Tibial artery (tissue), 4 donors: Measurements from ENCODE around the gene SRSF4.

Experiments used
- DNase-seq, 2 donors: peaks; one replicate each; pipeline ENCODE4 v3.0.0-alpha.2; 2019
- H3K27ac ChIP-seq, 2 donors: fragments of 200-600 bp; sonication (generic) in 1 of 2; 1 replicate in 1 of 2; 2 replicates in 1 of 2; pipeline ENCODE4 v1.5.1; 2018 to 2019; ENCODE audit warnings: mild to moderate bottlenecking in 1 of 2
- H3K27me3 ChIP-seq, 2 donors: fragments of 200-600 bp; sonication (generic) in 1 of 2; one replicate each; pipeline versions ENCODE4 v1.5.1 to v1.6.0; 2016 to 2019
- H3K36me3 ChIP-seq, 3 donors: fragments of 200-600 bp; sonication (generic) in 2 of 3; one replicate each; pipeline ENCODE4 v1.5.1; 2016 to 2019; ENCODE audit warnings: mild to moderate bottlenecking in 2 of 3
- H3K4me1 ChIP-seq, 4 donors: fragments of 200-600 bp; sonication (generic) in 2 of 4; 1 replicate in 3 of 4; 2 replicates in 1 of 4; pipeline ENCODE4 v1.5.1; 2016 to 2019
- H3K4me3 ChIP-seq, 2 donors: fragments of 200-600 bp; sonication (generic) in 1 of 2; 1 replicate in 1 of 2; 2 replicates in 1 of 2; pipeline ENCODE4 v1.5.1; 2018 to 2019; ENCODE audit warnings: mild to moderate bottlenecking in 2 of 2
- H3K9me3 ChIP-seq, 3 donors: fragments of 200-600 bp; sonication (generic) in 1 of 3; one replicate each; pipeline ENCODE4 v1.5.1; 2016 to 2019
- intact Hi-C: fragments of 100-400 bp; cut with DNase I; formaldehyde crosslinking; loops from one replicate; pipeline ENCODE4 v1.15.0; 2023; ENCODE audit warnings: low total_unique reads
- TF ChIP-seq, protein P1 (sequence below), 2 experiments: fragments of 200-600 bp in 1 of 2; fragments of 450-650 bp in 1 of 2; IDR thresholded peaks; one replicate each; pipeline ENCODE4 v1.5.1; 2017 to 2019; ENCODE audit warnings: antibody characterized with exemption in 2 of 2, mild to moderate bottlenecking in 1 of 2, moderate library complexity in 1 of 2

SRSF4 gene

GRCh38 chr1:29190718-29191117 lies 9.0 kb upstream of the SRSF4 start:
- H3K36me3 ChIP-seq: peaks cover 15 to 35% (median 21%) of the 10 kb centered on the region in 3 donors
- intact Hi-C loops: no loop called here
- DNase-seq: no peak
- no peak overlapping the region for H3K27ac ChIP-seq
- H3K27me3 ChIP-seq: no peaks in the 10 kb centered on the region
- no peaks in the 10 kb centered on the region for H3K9me3 ChIP-seq
- no peak overlapping the region for H3K4me3 ChIP-seq
- H3K4me1 ChIP-seq: no peaks in the 10 kb centered on the region
- TF ChIP-seq, protein P1, sequence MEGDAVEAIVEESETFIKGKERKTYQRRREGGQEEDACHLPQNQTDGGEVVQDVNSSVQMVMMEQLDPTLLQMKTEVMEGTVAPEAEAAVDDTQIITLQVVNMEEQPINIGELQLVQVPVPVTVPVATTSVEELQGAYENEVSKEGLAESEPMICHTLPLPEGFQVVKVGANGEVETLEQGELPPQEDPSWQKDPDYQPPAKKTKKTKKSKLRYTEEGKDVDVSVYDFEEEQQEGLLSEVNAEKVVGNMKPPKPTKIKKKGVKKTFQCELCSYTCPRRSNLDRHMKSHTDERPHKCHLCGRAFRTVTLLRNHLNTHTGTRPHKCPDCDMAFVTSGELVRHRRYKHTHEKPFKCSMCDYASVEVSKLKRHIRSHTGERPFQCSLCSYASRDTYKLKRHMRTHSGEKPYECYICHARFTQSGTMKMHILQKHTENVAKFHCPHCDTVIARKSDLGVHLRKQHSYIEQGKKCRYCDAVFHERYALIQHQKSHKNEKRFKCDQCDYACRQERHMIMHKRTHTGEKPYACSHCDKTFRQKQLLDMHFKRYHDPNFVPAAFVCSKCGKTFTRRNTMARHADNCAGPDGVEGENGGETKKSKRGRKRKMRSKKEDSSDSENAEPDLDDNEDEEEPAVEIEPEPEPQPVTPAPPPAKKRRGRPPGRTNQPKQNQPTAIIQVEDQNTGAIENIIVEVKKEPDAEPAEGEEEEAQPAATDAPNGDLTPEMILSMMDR (IDR thresholded peaks at IDR 0.05): no peak

DNA sequence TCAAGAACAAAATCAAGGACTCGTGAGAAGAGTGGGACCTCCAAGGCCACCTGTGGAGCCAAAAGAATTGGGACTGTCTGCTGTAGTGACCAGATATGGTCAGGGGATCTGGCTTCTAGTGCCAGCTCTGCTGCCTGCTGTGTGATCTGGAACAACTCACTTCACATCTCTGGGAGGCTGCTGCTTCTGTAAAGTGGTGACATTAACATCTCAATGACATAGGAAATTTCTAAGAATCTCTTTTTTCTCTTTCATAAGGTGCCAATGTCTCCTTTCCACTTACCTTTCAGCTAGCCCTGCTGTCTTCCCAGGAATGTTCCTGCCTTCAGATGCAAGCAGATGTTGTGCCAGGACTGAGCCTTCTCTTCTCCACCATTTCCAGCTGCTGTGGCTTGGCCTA lies 5.0 kb upstream of the SRSF4 start:
- H3K4me3 ChIP-seq: no peak overlapping the region
- no peak overlapping the region for H3K27ac ChIP-seq
- no peak for DNase-seq
- H3K9me3 ChIP-seq: no peaks in the 10 kb centered on the region
- no peaks in the 10 kb centered on the region for H3K36me3 ChIP-seq
- H3K4me1 ChIP-seq: peaks cover 0 to 6% (median 2%) of the 10 kb centered on the region in 4 donors
- H3K27me3 ChIP-seq: no peaks in the 10 kb centered on the region
- TF ChIP-seq, protein P1 (IDR thresholded peaks at IDR 0.05): no peak
- intact Hi-C loops: no loop called here

- no peaks in the 10 kb centered on the region for H3K36me3 ChIP-seq
- H3K27ac ChIP-seq: no peak overlapping the region
- peaks cover 0 to 6% (median 2%) of the 10 kb centered on the region in 4 donors for H3K4me1 ChIP-seq
- no peak for DNase-seq
- TF ChIP-seq, protein P1 (IDR thresholded peaks at IDR 0.05): no peak
- no peaks in the 10 kb centered on the region for H3K9me3 ChIP-seq
- intact Hi-C loops: no loop called here
- no peaks in the 10 kb centered on the region for H3K27me3 ChIP-seq
- no peak overlapping the region for H3K4me3 ChIP-seq
Observed at GRCh38 chr1:29186252-29186651, 4.6 kb upstream of the SRSF4 start.

DNA sequence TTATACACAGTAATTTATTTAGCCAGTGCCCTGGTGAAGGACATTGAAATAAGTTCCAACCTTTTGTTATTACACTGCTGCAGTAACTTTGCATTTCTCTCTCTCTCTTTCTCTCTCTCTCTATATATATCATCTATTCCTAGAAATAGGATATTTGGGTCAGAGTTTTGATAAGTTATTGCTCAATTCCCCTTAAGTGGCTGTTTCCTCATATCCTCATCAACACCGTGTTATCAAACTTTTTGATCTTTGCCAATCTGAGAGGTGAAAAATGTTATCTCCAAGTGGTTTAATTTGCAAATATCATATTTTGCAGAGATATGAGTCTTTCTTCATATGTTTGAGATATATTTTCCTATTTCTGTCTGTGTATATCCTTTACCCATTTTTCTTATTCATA lies 1.6 kb upstream of the SRSF4 start:
- Histone ChIP-seq H3K4me1 (peaks cover 0 to 32% (median 25%) of the 10 kb centered on the region in 4 donors), H3K27ac (peak overlapping the region in 1 of 2 donors; percentile 99), H3K9me3 (no peaks in the 10 kb centered on the region), H3K27me3 (no peaks in the 10 kb centered on the region), H3K36me3 (peaks cover 0 to 7% (median 0%) of the 10 kb centered on the region in 3 donors), H3K4me3 (no peak overlapping the region)
- TF ChIP-seq, protein P1 (IDR thresholded peaks at IDR 0.05): no peak
- intact Hi-C loops: loop anchor here (5.0 kb wide), 1 partner anchor 61 kb away; the partner anchor contains the start of gene TMEM200B
- DNase-seq: no peak

DNA sequence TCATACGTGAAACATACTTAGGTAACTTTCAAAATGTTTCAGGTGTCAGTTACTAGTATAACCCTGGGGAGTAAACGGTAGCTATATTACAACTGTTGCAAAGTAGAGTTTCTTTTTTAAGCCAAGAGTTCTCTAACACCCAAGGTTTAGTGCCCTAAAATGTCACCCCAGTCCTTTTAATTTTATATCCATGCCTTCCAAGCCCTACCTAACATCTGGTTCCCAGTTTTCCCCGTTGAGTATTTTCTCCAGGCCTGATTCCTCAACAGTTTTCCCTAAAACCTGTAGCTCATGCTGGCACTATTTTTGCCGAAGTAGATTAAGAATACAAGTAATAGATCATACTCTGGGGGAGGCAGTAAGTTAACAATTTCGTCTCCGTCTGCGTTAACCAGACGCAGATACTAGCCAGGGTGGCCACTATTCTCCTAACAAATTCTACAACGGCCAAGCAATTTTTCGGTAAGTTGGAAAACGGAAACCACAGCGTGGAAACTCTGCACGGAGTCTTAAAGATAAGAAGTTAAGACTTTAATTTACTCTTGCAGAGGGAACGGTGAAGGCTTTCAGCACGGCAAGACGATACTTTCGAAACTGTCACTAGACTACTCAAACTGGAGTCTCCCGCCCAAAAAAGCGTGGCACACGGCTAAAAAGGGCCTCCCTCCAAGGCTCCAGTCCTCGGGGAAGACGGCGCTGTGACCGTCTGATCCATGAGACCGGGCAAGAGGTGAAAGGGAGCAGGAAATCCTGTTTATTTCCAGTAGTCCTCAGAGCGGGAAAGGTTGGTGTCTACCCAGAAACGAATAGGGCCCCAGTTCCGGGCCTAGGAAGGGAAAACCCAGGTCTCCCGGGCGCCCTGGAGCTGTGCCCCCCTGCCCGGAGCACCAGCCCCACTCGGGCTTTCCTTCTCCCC lies 945 bp downstream of the SRSF4 start:
- Histone ChIP-seq H3K27ac (peak overlapping the region; percentile 99), H3K9me3 (no peaks in the 10 kb centered on the region), H3K4me3 (peak overlapping the region; percentile 78 to 82), H3K27me3 (no peaks in the 10 kb centered on the region), H3K4me1 (peaks cover 0 to 56% (median 42%) of the 10 kb centered on the region in 4 donors), H3K36me3 (peaks cover 0 to 7% (median 0%) of the 10 kb centered on the region in 3 donors)
- TF ChIP-seq, protein P1 (IDR thresholded peaks at IDR 0.05): no peak
- DNase-seq: peak in 1 of 2 donors; percentile 32
- intact Hi-C loops: loop anchor here (5.0 kb wide), 1 partner anchor 58 kb away; the partner anchor contains the start of gene TMEM200B
